ENCODE measurements around the gene POU6F2. TPM values are rescaled to one million over a fixed set of nuclear protein-coding genes. Genes with fewer than 3 reads are reported as not detected.

The POU6F2 gene
- total RNA-seq, 1 experiment from 2014 or later, result 2.9 TPM

DNA sequence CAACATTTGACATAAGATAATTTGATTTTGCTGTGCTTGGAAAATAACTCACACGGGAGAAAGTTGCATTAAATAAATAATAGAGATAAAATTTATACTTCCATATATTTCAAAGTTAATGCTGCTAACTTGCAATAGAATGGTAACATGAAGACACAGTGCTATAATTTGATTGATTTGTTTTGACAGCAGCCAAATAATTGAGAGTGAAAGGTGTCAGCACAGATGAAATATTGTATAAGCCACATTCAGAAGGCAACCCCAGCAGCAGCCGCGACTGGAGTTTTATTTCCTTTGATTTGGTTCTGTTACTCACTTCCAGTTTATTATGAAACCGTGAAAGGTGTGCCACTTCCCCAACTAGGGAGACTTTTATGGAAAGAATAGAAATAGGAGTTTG is 242.2 kb downstream of the POU6F2 start:
- H3K27ac Mint-ChIP-seq, result no peak overlapping the region
- H3K36me3 Mint-ChIP-seq, result no peaks in the 10 kb centered on the region
- POLR2A ChIA-PET, result no interaction called here
- ATAC-seq, result no peak
- H3K27me3 Mint-ChIP-seq (ENCODE audit: low read depth), result no peaks in the 10 kb centered on the region
- peaks cover 9% of the 10 kb centered on the region for H3K9me3 Mint-ChIP-seq
- H3K4me1 Mint-ChIP-seq, result peaks cover 13% of the 10 kb centered on the region
- no peak for DNase-seq (ENCODE audit: low spot score)
- CTCF ChIA-PET, result no interaction called here
- TF ChIP-seq, protein P1, sequence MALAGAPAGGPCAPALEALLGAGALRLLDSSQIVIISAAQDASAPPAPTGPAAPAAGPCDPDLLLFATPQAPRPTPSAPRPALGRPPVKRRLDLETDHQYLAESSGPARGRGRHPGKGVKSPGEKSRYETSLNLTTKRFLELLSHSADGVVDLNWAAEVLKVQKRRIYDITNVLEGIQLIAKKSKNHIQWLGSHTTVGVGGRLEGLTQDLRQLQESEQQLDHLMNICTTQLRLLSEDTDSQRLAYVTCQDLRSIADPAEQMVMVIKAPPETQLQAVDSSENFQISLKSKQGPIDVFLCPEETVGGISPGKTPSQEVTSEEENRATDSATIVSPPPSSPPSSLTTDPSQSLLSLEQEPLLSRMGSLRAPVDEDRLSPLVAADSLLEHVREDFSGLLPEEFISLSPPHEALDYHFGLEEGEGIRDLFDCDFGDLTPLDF (CRISPR knock-in tag; IDR thresholded peaks at IDR 0.05), result no peak
- TF ChIP-seq SMAD4 (CRISPR knock-in tag; IDR thresholded peaks at IDR 0.05) (no peak), MYBL2 (CRISPR knock-in tag; IDR thresholded peaks at IDR 0.05) (no peak), TP53 (CRISPR knock-in tag; IDR thresholded peaks at IDR 0.05) (no peak), ZNF138 (CRISPR knock-in tag; conservative IDR thresholded peaks at IDR 0.05) (no peak), MXD4 (CRISPR knock-in tag; IDR thresholded peaks at IDR 0.05; ENCODE audit: borderline replicate concordance) (no peak)
- TF ChIP-seq, protein P2, sequence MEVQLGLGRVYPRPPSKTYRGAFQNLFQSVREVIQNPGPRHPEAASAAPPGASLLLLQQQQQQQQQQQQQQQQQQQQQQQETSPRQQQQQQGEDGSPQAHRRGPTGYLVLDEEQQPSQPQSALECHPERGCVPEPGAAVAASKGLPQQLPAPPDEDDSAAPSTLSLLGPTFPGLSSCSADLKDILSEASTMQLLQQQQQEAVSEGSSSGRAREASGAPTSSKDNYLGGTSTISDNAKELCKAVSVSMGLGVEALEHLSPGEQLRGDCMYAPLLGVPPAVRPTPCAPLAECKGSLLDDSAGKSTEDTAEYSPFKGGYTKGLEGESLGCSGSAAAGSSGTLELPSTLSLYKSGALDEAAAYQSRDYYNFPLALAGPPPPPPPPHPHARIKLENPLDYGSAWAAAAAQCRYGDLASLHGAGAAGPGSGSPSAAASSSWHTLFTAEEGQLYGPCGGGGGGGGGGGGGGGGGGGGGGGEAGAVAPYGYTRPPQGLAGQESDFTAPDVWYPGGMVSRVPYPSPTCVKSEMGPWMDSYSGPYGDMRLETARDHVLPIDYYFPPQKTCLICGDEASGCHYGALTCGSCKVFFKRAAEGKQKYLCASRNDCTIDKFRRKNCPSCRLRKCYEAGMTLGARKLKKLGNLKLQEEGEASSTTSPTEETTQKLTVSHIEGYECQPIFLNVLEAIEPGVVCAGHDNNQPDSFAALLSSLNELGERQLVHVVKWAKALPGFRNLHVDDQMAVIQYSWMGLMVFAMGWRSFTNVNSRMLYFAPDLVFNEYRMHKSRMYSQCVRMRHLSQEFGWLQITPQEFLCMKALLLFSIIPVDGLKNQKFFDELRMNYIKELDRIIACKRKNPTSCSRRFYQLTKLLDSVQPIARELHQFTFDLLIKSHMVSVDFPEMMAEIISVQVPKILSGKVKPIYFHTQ (CRISPR knock-in tag; IDR thresholded peaks at IDR 0.05), result no peak
- TF ChIP-seq, protein P3, sequence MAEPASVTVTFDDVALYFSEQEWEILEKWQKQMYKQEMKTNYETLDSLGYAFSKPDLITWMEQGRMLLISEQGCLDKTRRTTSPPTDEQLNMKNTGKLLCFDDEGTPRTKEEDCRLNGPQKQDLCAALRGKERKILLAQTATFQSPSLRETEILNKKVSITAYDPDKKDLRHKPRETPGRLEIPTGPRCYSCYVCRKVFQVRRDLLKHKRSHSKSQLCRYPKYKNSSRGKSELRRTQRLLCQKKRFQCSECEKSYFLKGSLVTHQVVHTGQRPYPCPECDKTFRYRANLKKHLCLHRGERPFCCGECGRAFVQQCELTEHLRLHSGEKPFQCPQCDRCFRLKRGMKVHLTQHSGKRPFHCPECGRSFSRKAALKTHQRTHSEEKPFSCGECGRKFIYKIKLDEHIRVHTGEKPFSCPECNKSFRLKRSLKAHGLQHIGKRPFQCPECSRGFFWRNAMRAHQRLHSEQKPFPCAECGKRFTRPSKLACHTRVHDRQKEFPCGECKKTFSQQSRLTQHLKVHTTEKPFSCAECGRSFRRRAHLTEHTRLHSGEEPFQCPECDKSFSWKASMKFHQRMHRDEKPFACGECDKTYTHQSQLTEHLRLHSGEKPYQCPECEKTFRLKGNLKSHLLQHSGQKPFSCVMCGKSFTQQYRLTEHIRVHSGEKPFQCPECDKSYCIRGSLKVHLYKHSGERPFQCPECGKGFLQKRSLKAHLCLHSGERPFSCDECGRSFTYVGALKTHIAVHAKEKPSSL (CRISPR knock-in tag; conservative IDR thresholded peaks at IDR 0.05), result no peak
- TF ChIP-seq, protein P4, sequence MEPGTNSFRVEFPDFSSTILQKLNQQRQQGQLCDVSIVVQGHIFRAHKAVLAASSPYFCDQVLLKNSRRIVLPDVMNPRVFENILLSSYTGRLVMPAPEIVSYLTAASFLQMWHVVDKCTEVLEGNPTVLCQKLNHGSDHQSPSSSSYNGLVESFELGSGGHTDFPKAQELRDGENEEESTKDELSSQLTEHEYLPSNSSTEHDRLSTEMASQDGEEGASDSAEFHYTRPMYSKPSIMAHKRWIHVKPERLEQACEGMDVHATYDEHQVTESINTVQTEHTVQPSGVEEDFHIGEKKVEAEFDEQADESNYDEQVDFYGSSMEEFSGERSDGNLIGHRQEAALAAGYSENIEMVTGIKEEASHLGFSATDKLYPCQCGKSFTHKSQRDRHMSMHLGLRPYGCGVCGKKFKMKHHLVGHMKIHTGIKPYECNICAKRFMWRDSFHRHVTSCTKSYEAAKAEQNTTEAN (CRISPR knock-in tag; IDR thresholded peaks at IDR 0.05), result no peak
- TF ChIP-seq, protein P5, sequence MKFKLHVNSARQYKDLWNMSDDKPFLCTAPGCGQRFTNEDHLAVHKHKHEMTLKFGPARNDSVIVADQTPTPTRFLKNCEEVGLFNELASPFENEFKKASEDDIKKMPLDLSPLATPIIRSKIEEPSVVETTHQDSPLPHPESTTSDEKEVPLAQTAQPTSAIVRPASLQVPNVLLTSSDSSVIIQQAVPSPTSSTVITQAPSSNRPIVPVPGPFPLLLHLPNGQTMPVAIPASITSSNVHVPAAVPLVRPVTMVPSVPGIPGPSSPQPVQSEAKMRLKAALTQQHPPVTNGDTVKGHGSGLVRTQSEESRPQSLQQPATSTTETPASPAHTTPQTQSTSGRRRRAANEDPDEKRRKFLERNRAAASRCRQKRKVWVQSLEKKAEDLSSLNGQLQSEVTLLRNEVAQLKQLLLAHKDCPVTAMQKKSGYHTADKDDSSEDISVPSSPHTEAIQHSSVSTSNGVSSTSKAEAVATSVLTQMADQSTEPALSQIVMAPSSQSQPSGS (CRISPR knock-in tag; IDR thresholded peaks at IDR 0.05; ENCODE audit: borderline replicate concordance, low read depth), result no peak
- TF ChIP-seq, protein P6, sequence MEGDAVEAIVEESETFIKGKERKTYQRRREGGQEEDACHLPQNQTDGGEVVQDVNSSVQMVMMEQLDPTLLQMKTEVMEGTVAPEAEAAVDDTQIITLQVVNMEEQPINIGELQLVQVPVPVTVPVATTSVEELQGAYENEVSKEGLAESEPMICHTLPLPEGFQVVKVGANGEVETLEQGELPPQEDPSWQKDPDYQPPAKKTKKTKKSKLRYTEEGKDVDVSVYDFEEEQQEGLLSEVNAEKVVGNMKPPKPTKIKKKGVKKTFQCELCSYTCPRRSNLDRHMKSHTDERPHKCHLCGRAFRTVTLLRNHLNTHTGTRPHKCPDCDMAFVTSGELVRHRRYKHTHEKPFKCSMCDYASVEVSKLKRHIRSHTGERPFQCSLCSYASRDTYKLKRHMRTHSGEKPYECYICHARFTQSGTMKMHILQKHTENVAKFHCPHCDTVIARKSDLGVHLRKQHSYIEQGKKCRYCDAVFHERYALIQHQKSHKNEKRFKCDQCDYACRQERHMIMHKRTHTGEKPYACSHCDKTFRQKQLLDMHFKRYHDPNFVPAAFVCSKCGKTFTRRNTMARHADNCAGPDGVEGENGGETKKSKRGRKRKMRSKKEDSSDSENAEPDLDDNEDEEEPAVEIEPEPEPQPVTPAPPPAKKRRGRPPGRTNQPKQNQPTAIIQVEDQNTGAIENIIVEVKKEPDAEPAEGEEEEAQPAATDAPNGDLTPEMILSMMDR (IDR thresholded peaks at IDR 0.05), result no peak
- TF ChIP-seq, protein P7, sequence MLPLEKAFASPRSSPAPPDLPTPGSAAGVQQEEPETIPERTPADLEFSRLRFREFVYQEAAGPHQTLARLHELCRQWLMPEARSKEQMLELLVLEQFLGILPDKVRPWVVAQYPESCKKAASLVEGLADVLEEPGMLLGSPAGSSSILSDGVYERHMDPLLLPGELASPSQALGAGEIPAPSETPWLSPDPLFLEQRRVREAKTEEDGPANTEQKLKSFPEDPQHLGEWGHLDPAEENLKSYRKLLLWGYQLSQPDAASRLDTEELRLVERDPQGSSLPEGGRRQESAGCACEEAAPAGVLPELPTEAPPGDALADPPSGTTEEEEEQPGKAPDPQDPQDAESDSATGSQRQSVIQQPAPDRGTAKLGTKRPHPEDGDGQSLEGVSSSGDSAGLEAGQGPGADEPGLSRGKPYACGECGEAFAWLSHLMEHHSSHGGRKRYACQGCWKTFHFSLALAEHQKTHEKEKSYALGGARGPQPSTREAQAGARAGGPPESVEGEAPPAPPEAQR (CRISPR knock-in tag; IDR thresholded peaks at IDR 0.05), result no peak
- TF ChIP-seq, protein P8, sequence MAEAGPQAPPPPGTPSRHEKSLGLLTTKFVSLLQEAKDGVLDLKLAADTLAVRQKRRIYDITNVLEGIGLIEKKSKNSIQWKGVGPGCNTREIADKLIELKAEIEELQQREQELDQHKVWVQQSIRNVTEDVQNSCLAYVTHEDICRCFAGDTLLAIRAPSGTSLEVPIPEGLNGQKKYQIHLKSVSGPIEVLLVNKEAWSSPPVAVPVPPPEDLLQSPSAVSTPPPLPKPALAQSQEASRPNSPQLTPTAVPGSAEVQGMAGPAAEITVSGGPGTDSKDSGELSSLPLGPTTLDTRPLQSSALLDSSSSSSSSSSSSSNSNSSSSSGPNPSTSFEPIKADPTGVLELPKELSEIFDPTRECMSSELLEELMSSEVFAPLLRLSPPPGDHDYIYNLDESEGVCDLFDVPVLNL (CRISPR knock-in tag; IDR thresholded peaks at IDR 0.05; ENCODE audit: borderline replicate concordance, low read depth), result no peak
- TF ChIP-seq, protein P9, sequence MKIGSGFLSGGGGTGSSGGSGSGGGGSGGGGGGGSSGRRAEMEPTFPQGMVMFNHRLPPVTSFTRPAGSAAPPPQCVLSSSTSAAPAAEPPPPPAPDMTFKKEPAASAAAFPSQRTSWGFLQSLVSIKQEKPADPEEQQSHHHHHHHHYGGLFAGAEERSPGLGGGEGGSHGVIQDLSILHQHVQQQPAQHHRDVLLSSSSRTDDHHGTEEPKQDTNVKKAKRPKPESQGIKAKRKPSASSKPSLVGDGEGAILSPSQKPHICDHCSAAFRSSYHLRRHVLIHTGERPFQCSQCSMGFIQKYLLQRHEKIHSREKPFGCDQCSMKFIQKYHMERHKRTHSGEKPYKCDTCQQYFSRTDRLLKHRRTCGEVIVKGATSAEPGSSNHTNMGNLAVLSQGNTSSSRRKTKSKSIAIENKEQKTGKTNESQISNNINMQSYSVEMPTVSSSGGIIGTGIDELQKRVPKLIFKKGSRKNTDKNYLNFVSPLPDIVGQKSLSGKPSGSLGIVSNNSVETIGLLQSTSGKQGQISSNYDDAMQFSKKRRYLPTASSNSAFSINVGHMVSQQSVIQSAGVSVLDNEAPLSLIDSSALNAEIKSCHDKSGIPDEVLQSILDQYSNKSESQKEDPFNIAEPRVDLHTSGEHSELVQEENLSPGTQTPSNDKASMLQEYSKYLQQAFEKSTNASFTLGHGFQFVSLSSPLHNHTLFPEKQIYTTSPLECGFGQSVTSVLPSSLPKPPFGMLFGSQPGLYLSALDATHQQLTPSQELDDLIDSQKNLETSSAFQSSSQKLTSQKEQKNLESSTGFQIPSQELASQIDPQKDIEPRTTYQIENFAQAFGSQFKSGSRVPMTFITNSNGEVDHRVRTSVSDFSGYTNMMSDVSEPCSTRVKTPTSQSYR (CRISPR knock-in tag; IDR thresholded peaks at IDR 0.05), result no peak
- TF ChIP-seq, protein P10, sequence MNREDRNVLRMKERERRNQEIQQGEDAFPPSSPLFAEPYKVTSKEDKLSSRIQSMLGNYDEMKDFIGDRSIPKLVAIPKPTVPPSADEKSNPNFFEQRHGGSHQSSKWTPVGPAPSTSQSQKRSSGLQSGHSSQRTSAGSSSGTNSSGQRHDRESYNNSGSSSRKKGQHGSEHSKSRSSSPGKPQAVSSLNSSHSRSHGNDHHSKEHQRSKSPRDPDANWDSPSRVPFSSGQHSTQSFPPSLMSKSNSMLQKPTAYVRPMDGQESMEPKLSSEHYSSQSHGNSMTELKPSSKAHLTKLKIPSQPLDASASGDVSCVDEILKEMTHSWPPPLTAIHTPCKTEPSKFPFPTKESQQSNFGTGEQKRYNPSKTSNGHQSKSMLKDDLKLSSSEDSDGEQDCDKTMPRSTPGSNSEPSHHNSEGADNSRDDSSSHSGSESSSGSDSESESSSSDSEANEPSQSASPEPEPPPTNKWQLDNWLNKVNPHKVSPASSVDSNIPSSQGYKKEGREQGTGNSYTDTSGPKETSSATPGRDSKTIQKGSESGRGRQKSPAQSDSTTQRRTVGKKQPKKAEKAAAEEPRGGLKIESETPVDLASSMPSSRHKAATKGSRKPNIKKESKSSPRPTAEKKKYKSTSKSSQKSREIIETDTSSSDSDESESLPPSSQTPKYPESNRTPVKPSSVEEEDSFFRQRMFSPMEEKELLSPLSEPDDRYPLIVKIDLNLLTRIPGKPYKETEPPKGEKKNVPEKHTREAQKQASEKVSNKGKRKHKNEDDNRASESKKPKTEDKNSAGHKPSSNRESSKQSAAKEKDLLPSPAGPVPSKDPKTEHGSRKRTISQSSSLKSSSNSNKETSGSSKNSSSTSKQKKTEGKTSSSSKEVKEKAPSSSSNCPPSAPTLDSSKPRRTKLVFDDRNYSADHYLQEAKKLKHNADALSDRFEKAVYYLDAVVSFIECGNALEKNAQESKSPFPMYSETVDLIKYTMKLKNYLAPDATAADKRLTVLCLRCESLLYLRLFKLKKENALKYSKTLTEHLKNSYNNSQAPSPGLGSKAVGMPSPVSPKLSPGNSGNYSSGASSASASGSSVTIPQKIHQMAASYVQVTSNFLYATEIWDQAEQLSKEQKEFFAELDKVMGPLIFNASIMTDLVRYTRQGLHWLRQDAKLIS (CRISPR knock-in tag; IDR thresholded peaks at IDR 0.05; ENCODE audit: borderline replicate concordance), result no peak
- H3K4me3 Mint-ChIP-seq, result no peak overlapping the region
